Neuron (in vitro differentiated cells): ENCODE results near the gene HHIP.
A peak's percentile ranks its signal among the peaks of the same experiment; 100 is the strongest.

ENCODE experiments used
- H2AFZ ChIP-seq: one replicate; pipeline ENCODE4 v1.6.1; 2013; ENCODE audit warnings: low read depth, mild to moderate bottlenecking, inconsistent platforms, low read length, moderate library complexity
- H3K27me3 ChIP-seq: one replicate; pipeline ENCODE4 v1.6.1; 2013; ENCODE audit warnings: low read length; ENCODE audit not compliant: insufficient read depth
- H3K36me3 ChIP-seq: one replicate; pipeline ENCODE4 v1.6.1; 2013; ENCODE audit warnings: low read length; ENCODE audit not compliant: insufficient read depth
- H3K4me1 ChIP-seq: one replicate; pipeline ENCODE4 v1.6.1; 2013; ENCODE audit warnings: low read length; ENCODE audit not compliant: insufficient read depth
- H3K4me3 ChIP-seq: 2 replicates; pipeline ENCODE4 v1.5.1; 2013; ENCODE audit warnings: mild to moderate bottlenecking, low read length, moderate library complexity
- H3K9me3 ChIP-seq: one replicate; pipeline ENCODE4 v1.6.1; 2013; ENCODE audit warnings: low read length

HHIP gene

GRCh38 chr4:144645631-144646522, at the start of gene HHIP:
TSS of gene HHIP (plus strand) at chr4:144646156. CDS start at chr4:144646676, 520 bp downstream.
- no peaks in the 10 kb centered on the region for H3K27me3 ChIP-seq
- no peaks in the 10 kb centered on the region for H3K9me3 ChIP-seq
- peaks cover 44% of the 10 kb centered on the region for H3K4me1 ChIP-seq
- no peaks in the 10 kb centered on the region for H3K36me3 ChIP-seq
- peak within 1 kb of the TSS; percentile 49 for H3K4me3 ChIP-seq
- H2AFZ ChIP-seq = peak within 1 kb of the TSS; percentile 91

DNA sequence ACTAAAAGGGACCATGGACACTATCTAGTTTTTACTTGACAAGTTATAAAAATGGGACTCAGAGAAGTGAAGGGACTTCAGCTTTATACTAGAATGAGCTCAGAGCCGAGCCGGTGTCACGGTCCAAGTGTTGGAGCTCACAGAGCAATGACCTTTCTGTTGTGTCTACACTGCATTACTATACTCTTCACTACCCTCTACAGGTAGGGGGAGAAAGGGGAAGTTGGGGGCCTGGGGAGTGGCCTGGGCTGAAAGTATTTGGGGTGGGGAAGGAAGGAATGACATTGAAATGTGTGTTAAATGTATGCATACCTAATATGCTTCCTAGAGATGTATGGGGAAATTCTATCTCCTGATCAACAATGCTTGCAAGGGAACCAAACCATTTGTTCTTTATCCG, 48.8 kb upstream of the HHIP start:
- Histone ChIP-seq H3K36me3 (no peaks in the 10 kb centered on the region), H3K4me1 (no peaks in the 10 kb centered on the region), H3K27me3 (no peaks in the 10 kb centered on the region), H3K4me3 (no peak overlapping the region), H2AFZ (no peak overlapping the region), H3K9me3 (no peaks in the 10 kb centered on the region)

GRCh38 chr4:144599621-144600020, 46.3 kb upstream of the HHIP start:
- no peak overlapping the region for H2AFZ ChIP-seq
- H3K36me3 ChIP-seq = no peaks in the 10 kb centered on the region
- no peaks in the 10 kb centered on the region for H3K4me1 ChIP-seq
- H3K4me3 ChIP-seq = no peak overlapping the region
- H3K9me3 ChIP-seq = no peaks in the 10 kb centered on the region
- H3K27me3 ChIP-seq = no peaks in the 10 kb centered on the region

DNA sequence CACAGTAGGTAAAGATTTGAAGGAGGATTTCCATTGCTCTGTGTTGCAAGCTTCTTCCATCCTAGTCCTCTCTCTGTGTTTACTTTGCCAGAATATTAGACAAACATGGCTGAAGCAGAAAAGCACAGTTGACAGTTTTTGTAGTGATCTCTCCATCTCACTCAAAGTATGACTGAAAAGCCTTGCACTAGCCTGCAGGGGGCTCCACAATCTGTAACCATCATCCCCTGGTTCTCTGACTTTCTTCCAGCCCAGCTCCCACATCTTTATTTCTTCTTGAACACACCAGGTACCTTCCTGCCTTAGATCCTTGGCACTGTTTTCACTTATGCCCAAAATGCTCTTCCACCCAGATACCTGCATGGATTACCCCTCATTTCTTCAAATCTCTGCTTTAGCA, 34.1 kb upstream of the HHIP start:
- Histone ChIP-seq H3K9me3 (no peaks in the 10 kb centered on the region), H3K36me3 (no peaks in the 10 kb centered on the region), H3K4me3 (no peak overlapping the region), H3K27me3 (no peaks in the 10 kb centered on the region), H2AFZ (no peak overlapping the region), H3K4me1 (no peaks in the 10 kb centered on the region)

DNA sequence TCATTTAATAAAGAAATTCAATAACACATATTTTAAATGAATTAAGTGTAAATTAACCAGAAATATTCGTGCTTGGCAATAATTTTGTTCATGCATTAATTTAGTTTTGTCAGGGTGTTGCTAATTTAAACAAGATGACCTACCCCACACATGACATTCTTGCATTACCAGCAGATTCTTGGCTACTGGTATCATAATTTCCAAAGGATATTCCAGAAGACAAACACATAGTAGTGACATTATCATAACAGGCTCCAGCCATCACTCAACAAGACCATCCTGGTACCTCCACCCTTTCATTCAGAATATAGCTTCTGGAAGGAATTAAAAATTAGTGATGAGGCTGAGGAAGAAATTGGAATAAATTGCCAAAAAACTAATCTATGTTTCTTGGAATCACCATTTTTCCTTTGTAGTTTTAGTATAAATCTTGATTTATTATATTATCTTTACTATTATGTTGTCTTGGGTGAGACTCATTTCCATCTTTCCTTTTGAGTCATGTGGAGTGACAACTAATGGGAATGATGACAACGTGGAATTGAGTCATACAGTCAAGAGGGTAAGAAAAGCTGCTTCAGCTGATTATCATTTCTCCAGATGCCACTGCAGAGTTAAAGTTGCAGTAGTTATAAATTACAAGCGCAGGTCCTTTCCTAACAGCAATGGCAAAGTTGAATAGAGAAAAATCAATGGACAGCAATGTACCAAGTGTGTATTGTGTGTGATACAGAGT, 30.9 kb upstream of the HHIP start:
- H3K4me3 ChIP-seq = no peak overlapping the region
- H2AFZ ChIP-seq = no peak overlapping the region
- no peaks in the 10 kb centered on the region for H3K9me3 ChIP-seq
- H3K36me3 ChIP-seq = no peaks in the 10 kb centered on the region
- H3K4me1 ChIP-seq = no peaks in the 10 kb centered on the region
- no peaks in the 10 kb centered on the region for H3K27me3 ChIP-seq

DNA sequence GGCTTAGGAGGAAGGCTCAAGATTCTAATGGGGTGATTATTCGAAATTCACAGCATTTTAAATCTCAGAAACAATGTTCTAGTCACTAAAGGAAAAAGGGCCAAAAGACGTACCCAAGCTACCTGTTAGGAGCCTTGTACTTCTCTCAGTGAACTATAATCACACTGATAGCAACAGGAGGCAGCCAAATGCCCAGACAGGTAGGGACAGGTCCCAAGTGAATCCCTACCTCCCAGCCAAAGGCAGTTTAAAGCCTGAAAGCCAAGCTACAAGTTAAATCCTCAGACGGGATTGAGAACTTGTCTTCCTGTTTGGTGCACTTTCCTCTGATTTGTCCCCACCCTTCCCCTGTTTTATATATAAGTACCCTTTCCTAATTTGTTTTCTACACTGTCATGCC, 24.3 kb upstream of the HHIP start:
- Histone ChIP-seq H2AFZ (no peak overlapping the region), H3K27me3 (no peaks in the 10 kb centered on the region), H3K9me3 (no peaks in the 10 kb centered on the region), H3K4me3 (no peak overlapping the region), H3K4me1 (no peaks in the 10 kb centered on the region), H3K36me3 (no peaks in the 10 kb centered on the region)

DNA sequence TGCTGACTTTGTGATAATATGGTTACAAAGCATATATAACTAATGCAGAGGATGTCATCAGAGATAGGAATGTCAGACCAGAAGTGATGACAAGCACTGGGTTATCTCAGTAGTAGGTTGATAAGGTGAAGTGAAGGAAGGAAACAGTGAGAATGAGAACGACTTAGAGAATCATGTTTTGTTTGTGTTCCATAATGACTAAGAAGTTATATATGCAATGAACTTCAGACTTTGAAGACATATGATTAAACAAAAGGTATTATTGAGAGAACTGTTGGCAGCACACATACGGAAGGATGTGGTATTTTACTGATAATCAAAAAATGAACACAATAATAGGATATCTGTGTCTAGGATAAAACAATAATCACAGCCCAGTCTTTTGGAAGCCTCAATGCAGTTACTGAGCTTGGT, 18.3 kb upstream of the HHIP start:
- no peaks in the 10 kb centered on the region for H3K27me3 ChIP-seq
- no peak overlapping the region for H3K4me3 ChIP-seq
- H3K36me3 ChIP-seq = no peaks in the 10 kb centered on the region
- H3K4me1 ChIP-seq = no peaks in the 10 kb centered on the region
- no peaks in the 10 kb centered on the region for H3K9me3 ChIP-seq
- H2AFZ ChIP-seq = no peak overlapping the region

GRCh38 chr4:144633215-144633614, 12.7 kb upstream of the HHIP start:
- no peaks in the 10 kb centered on the region for H3K27me3 ChIP-seq

DNA sequence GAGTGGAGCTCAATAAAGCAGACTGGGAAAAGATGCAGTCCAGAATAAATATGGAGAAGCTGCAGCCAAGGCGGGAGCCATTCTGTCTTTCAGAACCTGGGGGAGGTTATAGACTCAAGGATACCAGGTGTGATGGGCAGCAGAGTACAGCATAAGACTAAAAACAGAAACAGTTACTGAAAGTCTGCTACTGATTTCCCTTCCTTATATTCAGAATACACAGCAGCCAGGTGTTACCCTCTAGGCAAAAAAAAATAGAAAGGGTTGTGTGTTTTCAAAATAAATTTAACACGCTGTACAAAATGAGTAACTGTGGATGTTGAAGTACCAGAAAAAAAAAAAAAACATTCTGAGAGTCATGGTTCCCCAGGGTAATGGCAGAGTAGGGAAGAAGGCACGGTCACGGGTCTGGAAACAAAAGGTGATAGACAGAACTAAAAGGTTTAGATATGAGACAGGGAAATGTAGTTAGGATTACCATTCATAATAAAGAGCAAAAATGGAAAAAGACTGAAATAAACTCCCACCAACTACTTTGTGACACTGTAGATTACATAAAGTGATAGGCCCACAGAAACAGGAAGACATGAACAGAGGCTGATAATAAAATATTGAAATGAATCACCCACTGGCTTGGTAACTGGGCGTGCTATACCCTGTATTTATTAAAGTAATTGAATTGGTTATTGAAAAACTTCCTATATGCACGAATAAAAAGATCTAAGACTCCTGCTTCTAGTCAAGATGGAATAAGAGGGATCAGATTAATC, 10.8 kb upstream of the HHIP start:
- no peak overlapping the region for H3K4me3 ChIP-seq
- no peak overlapping the region for H2AFZ ChIP-seq
- H3K4me1 ChIP-seq = no peaks in the 10 kb centered on the region
- H3K9me3 ChIP-seq = no peaks in the 10 kb centered on the region
- H3K36me3 ChIP-seq = no peaks in the 10 kb centered on the region
- no peaks in the 10 kb centered on the region for H3K27me3 ChIP-seq

More at GRCh38 chr4:144633215-144633614, 12.7 kb upstream of the HHIP start:
- no peaks in the 10 kb centered on the region for H3K9me3 ChIP-seq
- H3K36me3 ChIP-seq = no peaks in the 10 kb centered on the region
- no peak overlapping the region for H2AFZ ChIP-seq
- no peaks in the 10 kb centered on the region for H3K4me1 ChIP-seq
- no peak overlapping the region for H3K4me3 ChIP-seq

DNA sequence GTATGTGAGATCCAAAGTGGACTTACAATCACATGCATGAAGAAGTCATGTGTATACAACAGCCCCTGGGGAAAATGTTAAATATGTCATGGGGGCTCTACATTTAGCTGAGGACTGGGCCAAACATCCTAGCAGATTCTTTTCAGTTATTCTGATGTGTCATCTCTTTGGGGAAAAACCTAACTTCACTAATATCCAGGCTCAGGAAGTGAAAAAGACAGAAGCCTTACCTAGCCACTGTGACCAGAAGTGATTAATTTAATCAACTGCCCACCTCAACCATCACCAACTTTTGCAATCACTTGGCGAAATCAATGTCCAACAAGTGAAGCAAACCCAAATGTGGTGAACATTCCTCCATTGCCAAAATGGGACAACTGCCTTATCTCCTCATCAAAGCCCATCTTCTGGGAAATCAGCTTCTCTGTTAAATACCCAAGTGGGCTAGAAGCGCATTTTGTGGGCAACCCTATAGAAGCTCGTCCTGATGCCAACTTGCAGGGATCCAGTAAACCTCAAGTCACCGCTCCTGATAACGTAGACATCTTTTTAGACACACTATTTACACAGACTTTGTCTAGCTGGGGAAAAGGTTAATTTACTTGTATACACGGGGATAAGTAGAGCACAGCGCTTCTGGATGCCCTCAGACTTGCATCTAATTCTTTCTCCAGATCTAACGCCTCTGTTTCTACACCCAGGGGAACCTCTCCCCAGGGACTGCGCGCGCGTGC, 1.4 kb upstream of the HHIP start:
- Histone ChIP-seq H3K27me3 (no peaks in the 10 kb centered on the region), H3K4me3 (no peak overlapping the region)

GRCh38 chr4:144645102-144645630, 790 bp upstream of the HHIP start:
- peak overlapping the region; percentile 91 for H2AFZ ChIP-seq
- peaks cover 37% of the 10 kb centered on the region for H3K4me1 ChIP-seq
- no peaks in the 10 kb centered on the region for H3K9me3 ChIP-seq
- no peaks in the 10 kb centered on the region for H3K36me3 ChIP-seq
- H3K4me3 ChIP-seq = no peak overlapping the region
- no peaks in the 10 kb centered on the region for H3K27me3 ChIP-seq

More for the DNA sequence above, 1.4 kb upstream of the HHIP start:
- Histone ChIP-seq H2AFZ (no peak overlapping the region), H3K4me1 (peaks cover 30% of the 10 kb centered on the region), H3K36me3 (no peaks in the 10 kb centered on the region), H3K9me3 (no peaks in the 10 kb centered on the region)

DNA sequence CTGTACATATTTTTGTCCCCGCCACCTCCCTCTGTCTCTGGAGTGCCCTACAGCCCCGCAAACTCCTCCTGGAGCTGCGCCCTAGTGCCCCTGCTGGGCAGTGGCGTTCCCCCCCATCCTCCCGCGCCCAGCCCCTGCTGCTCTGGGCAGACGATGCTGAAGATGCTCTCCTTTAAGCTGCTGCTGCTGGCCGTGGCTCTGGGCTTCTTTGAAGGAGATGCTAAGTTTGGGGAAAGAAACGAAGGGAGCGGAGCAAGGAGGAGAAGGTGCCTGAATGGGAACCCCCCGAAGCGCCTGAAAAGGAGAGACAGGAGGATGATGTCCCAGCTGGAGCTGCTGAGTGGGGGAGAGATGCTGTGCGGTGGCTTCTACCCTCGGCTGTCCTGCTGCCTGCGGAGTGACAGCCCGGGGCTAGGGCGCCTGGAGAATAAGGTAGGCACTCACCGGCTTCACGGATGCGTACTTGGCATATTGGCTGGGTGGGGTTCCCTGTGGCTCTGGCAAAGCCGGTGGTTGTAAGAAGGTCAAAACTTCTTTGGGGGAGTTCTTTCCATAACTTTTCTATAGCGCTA, 653 bp downstream of the HHIP start:
- Histone ChIP-seq H3K9me3 (no peaks in the 10 kb centered on the region), H3K27me3 (no peaks in the 10 kb centered on the region)

More for the DNA sequence above, 653 bp downstream of the HHIP start:
- peak overlapping the region; percentile 91 for H2AFZ ChIP-seq
- peak overlapping the region; percentile 49 for H3K4me3 ChIP-seq
- peaks cover 46% of the 10 kb centered on the region for H3K4me1 ChIP-seq
- H3K36me3 ChIP-seq = no peaks in the 10 kb centered on the region
